Uterus (tissue), 2 donors: ENCODE results near the gene ZNF423.

Experiments
- POLR2A ChIP-seq, 2 donors: fragments of 450-650 bp; IDR thresholded peaks; one replicate each; pipeline ENCODE4 v1.6.1; 2016; ENCODE audit warnings: antibody characterized with exemption in 2 of 2, mild to moderate bottlenecking in 1 of 2, moderate library complexity in 1 of 2
- TF ChIP-seq, protein P1 (sequence below), 4 experiments: fragments of 200-600 bp in 2 of 4; fragments of 450-650 bp in 2 of 4; sonication (generic) in 2 of 4; IDR thresholded peaks; one replicate each; pipeline ENCODE4 v1.5.1; 2016 to 2019; ENCODE audit warnings: antibody characterized with exemption in 4 of 4, mild to moderate bottlenecking in 2 of 4, moderate library complexity in 1 of 4

DNA sequence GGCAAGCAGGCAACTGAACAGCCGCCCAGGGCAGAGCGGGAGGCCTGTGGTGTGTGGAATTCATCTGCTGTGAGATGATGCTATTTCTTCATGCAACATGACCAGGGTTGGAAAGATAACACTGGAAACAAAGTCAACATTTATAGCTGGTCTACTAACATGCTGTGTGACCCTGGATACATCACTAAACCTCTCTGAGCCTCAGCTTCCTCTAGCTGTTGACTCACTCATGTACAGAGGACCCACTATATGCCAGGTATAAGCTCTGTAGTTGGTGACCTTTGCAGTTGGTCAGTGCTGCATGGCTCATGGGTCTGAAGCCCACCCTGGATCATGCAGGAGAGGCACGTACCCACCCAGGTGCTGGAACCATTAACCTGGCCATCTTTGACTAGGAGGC, 180.9 kb downstream of the ZNF423 start:
- TF ChIP-seq, protein P1, sequence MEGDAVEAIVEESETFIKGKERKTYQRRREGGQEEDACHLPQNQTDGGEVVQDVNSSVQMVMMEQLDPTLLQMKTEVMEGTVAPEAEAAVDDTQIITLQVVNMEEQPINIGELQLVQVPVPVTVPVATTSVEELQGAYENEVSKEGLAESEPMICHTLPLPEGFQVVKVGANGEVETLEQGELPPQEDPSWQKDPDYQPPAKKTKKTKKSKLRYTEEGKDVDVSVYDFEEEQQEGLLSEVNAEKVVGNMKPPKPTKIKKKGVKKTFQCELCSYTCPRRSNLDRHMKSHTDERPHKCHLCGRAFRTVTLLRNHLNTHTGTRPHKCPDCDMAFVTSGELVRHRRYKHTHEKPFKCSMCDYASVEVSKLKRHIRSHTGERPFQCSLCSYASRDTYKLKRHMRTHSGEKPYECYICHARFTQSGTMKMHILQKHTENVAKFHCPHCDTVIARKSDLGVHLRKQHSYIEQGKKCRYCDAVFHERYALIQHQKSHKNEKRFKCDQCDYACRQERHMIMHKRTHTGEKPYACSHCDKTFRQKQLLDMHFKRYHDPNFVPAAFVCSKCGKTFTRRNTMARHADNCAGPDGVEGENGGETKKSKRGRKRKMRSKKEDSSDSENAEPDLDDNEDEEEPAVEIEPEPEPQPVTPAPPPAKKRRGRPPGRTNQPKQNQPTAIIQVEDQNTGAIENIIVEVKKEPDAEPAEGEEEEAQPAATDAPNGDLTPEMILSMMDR (IDR thresholded peaks at IDR 0.05) = no peak
- TF ChIP-seq POLR2A (IDR thresholded peaks at IDR 0.05) = no peak
